A673 (cell line): Measurements from ENCODE around the gene OR2A25. TPM values are rescaled to one million over a fixed set of nuclear protein-coding genes. Genes with fewer than 3 reads are reported as not detected.

Experiments used
- BruUV-seq: library from RNA; stranded (reverse); fragments of 400-500 nt; replicated peaks from 2 replicates; lab custom pipeline; 2021; lab: Mats Ljungman, UMichigan
- CTCF ChIA-PET: fragments of 300-600 bp; sonication (Branson Sonifier 250); formaldehyde crosslinking; loops from one replicate; lab custom pipeline; 2022; ENCODE audit warnings: antibody characterized with exemption; lab: Charles Lee
- POLR2A ChIA-PET: fragments of 300-600 bp; sonication (Branson Sonifier 250); formaldehyde crosslinking; loops from one replicate; lab custom pipeline; 2022; ENCODE audit warnings: antibody characterized with exemption; ENCODE audit not compliant: low non-redundant PET; lab: Charles Lee
- DNase-seq: peaks from one replicate; pipeline ENCODE4 v3.0.0-alpha.2; 2015; ENCODE audit warnings: low spot score
- H3K27ac ChIP-seq: fragments of 200-600 bp; sonication (generic); 2 replicates; pipeline ENCODE4 v1.5.1; 2016; ENCODE audit warnings: mixed run types, low read depth, mild to moderate bottlenecking, mixed read lengths, antibody characterized with exemption, low read length; ENCODE audit not compliant: poor library complexity, severe bottlenecking
- H3K27me3 ChIP-seq: fragments of 200-600 bp; sonication (generic); replicated peaks from 2 replicates; pipeline ENCODE4 v1.6.1; 2017; ENCODE audit warnings: mixed run types, low read depth, mild to moderate bottlenecking, mixed read lengths, antibody characterized with exemption, low read length; ENCODE audit not compliant: insufficient read depth, poor library complexity
- H3K36me3 ChIP-seq: fragments of 200-600 bp; sonication (generic); 2 replicates; pipeline ENCODE4 v1.6.1; 2016; ENCODE audit warnings: mixed run types, mild to moderate bottlenecking, mixed read lengths, antibody characterized with exemption, low read length; ENCODE audit not compliant: insufficient read depth, poor library complexity, severe bottlenecking
- H3K4me1 ChIP-seq: fragments of 200-600 bp; sonication (generic); 2 replicates; pipeline ENCODE4 v1.6.1; 2017; ENCODE audit warnings: mixed run types, mild to moderate bottlenecking, mixed read lengths, antibody characterized with exemption, low read length; ENCODE audit not compliant: insufficient read depth, poor library complexity, severe bottlenecking
- H3K4me3 ChIP-seq: fragments of 200-600 bp; sonication (generic); 2 replicates; pipeline ENCODE4 v1.5.1; 2016; ENCODE audit warnings: low read depth, mixed run types, mild to moderate bottlenecking, mixed read lengths, low read length; ENCODE audit not compliant: poor library complexity, severe bottlenecking
- H3K9me3 ChIP-seq: fragments of 200-600 bp; sonication (generic); 2 replicates; pipeline ENCODE4 v1.6.1; 2016; ENCODE audit warnings: mixed run types, low read depth, mild to moderate bottlenecking, mixed read lengths, antibody characterized with exemption, low read length; ENCODE audit not compliant: poor library complexity, severe bottlenecking
- CTCF ChIP-seq: fragments of 300-800, 200-600 bp; sonication (generic); conservative IDR thresholded peaks from 2 replicates; pipeline ENCODE4 v1.5.1; 2017; ENCODE audit warnings: low read depth, mild to moderate bottlenecking, antibody characterized with exemption, low read length, moderate library complexity, mixed read lengths
- EZH2 ChIP-seq: fragments of 200-600 bp; sonication (generic); IDR thresholded peaks from 2 replicates; pipeline ENCODE4 v1.6.1; 2017; ENCODE audit warnings: borderline replicate concordance, low read depth, mild to moderate bottlenecking, mixed read lengths, antibody characterized with exemption, low read length; ENCODE audit not compliant: poor library complexity, severe bottlenecking
- intact Hi-C: fragments of 100-400 bp; cut with micrococcal nuclease; formaldehyde crosslinking; loops from one replicate; pipeline ENCODE4 v1.10.0; 2022; ENCODE audit not compliant: unreplicated experiment
- total RNA-seq: library from RNA; stranded (reverse); gene quantifications from 2 replicates; pipeline ENCODE4 v1.2.3, GENCODE V29; 2021

OR2A25 gene
- total RNA-seq, 1 experiment from 2014 or later = not detected

- no peaks in the 10 kb centered on the region for H3K27me3 ChIP-seq
- DNase-seq = no peak
- H3K4me1 ChIP-seq = no peaks in the 10 kb centered on the region
- TF ChIP-seq CTCF (no peak), EZH2 (no peak)
- intact Hi-C loops = no loop called here
- H3K4me3 ChIP-seq = no peak overlapping the region
- BruUV-seq = no TSS peak
- ChIA-PET CTCF (interaction anchor here (0.9 kb wide), 1 partner anchor 131 kb away, joined by 3 read pairs; the partner anchor contains the start of gene TCAF1), POLR2A (no interaction called here)
- H3K36me3 ChIP-seq = no peaks in the 10 kb centered on the region
- H3K27ac ChIP-seq = no peak overlapping the region
- H3K9me3 ChIP-seq = no peaks in the 10 kb centered on the region
Measured at GRCh38 chr7:144032516-144032915, 37.1 kb upstream of the OR2A25 start.

GRCh38 chr7:144032985-144033709 is 36.5 kb upstream of the OR2A25 start:
- intact Hi-C loops = no loop called here
- H3K27me3 ChIP-seq = no peaks in the 10 kb centered on the region
- no peaks in the 10 kb centered on the region for H3K4me1 ChIP-seq
- H3K27ac ChIP-seq = no peak overlapping the region
- POLR2A ChIA-PET = no interaction called here
- H3K36me3 ChIP-seq = no peaks in the 10 kb centered on the region
- H3K4me3 ChIP-seq = no peak overlapping the region
- TF ChIP-seq CTCF (no peak), EZH2 (no peak)
- DNase-seq = no peak
- BruUV-seq = no TSS peak
- CTCF ChIA-PET = interaction anchor here (0.9 kb wide), 1 partner anchor 132 kb away, joined by 3 read pairs; the partner anchor contains the start of gene TCAF1
- H3K9me3 ChIP-seq = no peaks in the 10 kb centered on the region

GRCh38 chr7:144035385-144035784 is 34.2 kb upstream of the OR2A25 start:
- Histone ChIP-seq H3K9me3 (no peaks in the 10 kb centered on the region), H3K36me3 (no peaks in the 10 kb centered on the region), H3K4me3 (no peak overlapping the region), H3K4me1 (no peaks in the 10 kb centered on the region), H3K27ac (no peak overlapping the region), H3K27me3 (no peaks in the 10 kb centered on the region)
- intact Hi-C loops = no loop called here
- ChIA-PET POLR2A (no interaction called here), CTCF (interaction anchor here (0.7 kb wide), 1 partner anchor 1141 kb away, joined by 3 read pairs; no protein-coding TSS in a partner anchor)
- TF ChIP-seq EZH2 (no peak), CTCF (no peak)
- no peak for DNase-seq
- BruUV-seq = no TSS peak
